ENCODE data around the gene EMX1. TPM values are rescaled to one million over a fixed set of nuclear protein-coding genes. Genes with fewer than 3 reads are reported as not detected.

Gene EMX1
- total and polyA plus RNA-seq, 2 of the 13 experiments (the other 11 are each of a cell fraction or from before 2014, with no cell fraction given) = 0.62 to 4.9 TPM

DNA sequence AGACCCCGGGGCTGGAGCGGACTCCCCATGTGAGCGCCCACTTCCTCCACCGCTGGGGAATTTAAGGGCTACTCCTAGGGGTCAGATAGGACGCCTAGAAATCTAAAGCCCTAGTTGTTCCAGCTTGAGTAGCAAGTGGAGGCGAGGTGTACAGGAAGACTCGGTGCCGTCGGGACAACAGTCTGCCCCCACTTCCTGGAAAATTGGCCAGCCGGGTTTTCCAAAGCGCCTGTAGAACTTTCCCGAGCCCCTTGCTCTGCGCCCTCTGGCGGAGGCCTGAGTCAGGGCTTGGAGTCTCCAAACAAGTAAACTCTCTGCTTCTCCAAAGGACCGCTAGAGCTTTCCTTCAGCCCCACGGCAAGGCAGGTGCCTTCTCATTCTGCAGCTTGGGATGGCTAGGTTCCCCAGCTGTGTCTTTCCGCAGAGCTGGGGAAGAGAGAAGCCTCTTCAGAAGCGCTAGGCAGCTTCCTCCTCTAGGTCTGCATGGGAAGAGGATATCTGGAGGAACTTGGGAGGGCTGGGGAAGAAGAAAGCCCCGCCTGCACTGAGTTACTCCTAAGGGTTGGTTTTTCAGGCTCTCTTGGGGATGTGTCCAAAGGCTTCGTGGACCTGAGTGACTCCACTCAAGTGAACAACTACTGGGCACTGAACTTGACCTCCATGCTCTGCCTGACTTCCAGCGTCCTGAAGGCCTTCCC lies 29.4 kb upstream of the EMX1 start (continued):
- TF ChIP-seq, protein P1, sequence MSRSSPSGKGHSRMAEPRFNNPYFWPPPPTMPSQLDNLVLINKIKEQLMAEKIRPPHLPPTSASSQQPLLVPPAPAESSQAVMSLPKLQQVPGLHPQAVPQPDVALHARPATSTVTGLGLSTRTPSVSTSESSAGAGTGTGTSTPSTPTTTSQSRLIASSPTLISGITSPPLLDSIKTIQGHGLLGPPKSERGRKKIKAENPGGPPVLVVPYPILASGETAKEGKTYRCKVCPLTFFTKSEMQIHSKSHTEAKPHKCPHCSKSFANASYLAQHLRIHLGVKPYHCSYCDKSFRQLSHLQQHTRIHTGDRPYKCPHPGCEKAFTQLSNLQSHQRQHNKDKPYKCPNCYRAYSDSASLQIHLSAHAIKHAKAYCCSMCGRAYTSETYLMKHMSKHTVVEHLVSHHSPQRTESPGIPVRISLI (CRISPR knock-in tag; IDR thresholded peaks at IDR 0.05; ENCODE audit: borderline replicate concordance) = no peak
- TF ChIP-seq DNMT3B (CRISPR knock-in tag; conservative IDR thresholded peaks at IDR 0.05) (peak; percentile 94), ZNF382 (CRISPR knock-in tag; IDR thresholded peaks at IDR 0.05; ENCODE audit: borderline replicate concordance) (no peak), CEBPB (IDR thresholded peaks at IDR 0.05; ENCODE audit: borderline replicate concordance, low read depth, low read length) (no peak), RFX1 (IDR thresholded peaks at IDR 0.05) (no peak), ZEB1 (IDR thresholded peaks at IDR 0.05; ENCODE audit: insufficient replicate concordance, low read depth) (peak; percentile 82), HIVEP1 (CRISPR knock-in tag; IDR thresholded peaks at IDR 0.05) (peak; percentile 77), GATAD2A (CRISPR knock-in tag; IDR thresholded peaks at IDR 0.05) (peak; percentile 86), ZNF180 (CRISPR knock-in tag; IDR thresholded peaks at IDR 0.05; ENCODE audit: borderline replicate concordance, low read depth) (no peak), ZNF430 (CRISPR knock-in tag; IDR thresholded peaks at IDR 0.05) (peak; percentile 20; the same call in 1 of the 2 replicates)
- TF ChIP-seq, protein P2, sequence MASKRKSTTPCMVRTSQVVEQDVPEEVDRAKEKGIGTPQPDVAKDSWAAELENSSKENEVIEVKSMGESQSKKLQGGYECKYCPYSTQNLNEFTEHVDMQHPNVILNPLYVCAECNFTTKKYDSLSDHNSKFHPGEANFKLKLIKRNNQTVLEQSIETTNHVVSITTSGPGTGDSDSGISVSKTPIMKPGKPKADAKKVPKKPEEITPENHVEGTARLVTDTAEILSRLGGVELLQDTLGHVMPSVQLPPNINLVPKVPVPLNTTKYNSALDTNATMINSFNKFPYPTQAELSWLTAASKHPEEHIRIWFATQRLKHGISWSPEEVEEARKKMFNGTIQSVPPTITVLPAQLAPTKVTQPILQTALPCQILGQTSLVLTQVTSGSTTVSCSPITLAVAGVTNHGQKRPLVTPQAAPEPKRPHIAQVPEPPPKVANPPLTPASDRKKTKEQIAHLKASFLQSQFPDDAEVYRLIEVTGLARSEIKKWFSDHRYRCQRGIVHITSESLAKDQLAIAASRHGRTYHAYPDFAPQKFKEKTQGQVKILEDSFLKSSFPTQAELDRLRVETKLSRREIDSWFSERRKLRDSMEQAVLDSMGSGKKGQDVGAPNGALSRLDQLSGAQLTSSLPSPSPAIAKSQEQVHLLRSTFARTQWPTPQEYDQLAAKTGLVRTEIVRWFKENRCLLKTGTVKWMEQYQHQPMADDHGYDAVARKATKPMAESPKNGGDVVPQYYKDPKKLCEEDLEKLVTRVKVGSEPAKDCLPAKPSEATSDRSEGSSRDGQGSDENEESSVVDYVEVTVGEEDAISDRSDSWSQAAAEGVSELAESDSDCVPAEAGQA (IDR thresholded peaks at IDR 0.05; ENCODE audit: low read depth) = peak; percentile 29
- TF ChIP-seq, protein P2 (CRISPR knock-in tag; IDR thresholded peaks at IDR 0.05; ENCODE audit: borderline replicate concordance) = no peak; the same call in 1 of the 2 replicates
- TF ChIP-seq, protein P3, sequence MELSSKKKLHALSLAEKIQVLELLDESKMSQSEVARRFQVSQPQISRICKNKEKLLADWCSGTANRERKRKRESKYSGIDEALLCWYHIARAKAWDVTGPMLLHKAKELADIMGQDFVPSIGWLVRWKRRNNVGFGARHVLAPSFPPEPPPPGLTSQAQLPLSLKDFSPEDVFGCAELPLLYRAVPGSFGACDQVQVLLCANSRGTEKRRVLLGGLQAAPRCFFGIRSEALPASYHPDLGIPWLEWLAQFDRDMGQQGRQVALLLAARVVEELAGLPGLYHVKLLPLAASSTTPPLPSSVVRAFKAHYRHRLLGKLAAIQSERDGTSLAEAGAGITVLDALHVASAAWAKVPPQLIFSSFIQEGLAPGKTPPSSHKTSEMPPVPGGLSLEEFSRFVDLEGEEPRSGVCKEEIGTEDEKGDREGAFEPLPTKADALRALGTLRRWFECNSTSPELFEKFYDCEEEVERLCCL (CRISPR knock-in tag; IDR thresholded peaks at IDR 0.05; ENCODE audit: borderline replicate concordance) = no peak
- TF ChIP-seq, protein P4, sequence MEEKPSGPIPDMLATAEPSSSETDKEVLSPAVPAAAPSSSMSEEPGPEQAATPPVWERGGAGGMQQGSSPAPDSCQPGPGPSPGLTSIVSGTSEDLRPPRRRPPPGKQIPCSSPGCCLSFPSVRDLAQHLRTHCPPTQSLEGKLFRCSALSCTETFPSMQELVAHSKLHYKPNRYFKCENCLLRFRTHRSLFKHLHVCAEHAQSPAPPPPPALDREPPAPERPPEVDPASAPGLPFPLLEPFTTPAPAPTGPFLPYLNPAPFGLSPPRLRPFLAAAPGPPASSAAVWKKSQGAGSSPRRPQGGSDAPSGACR (CRISPR knock-in tag; IDR thresholded peaks at IDR 0.05) = 0 out of 2 replicates have a peak, but pooled peaks have one; percentile 17
- TF ChIP-seq, protein P5, sequence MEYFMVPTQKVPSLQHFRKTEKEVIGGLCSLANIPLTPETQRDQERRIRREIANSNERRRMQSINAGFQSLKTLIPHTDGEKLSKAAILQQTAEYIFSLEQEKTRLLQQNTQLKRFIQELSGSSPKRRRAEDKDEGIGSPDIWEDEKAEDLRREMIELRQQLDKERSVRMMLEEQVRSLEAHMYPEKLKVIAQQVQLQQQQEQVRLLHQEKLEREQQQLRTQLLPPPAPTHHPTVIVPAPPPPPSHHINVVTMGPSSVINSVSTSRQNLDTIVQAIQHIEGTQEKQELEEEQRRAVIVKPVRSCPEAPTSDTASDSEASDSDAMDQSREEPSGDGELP (IDR thresholded peaks at IDR 0.05; ENCODE audit: borderline replicate concordance, low read depth) = peak; percentile 18; the same call in 1 of the 2 replicates
- TF ChIP-seq, protein P6, sequence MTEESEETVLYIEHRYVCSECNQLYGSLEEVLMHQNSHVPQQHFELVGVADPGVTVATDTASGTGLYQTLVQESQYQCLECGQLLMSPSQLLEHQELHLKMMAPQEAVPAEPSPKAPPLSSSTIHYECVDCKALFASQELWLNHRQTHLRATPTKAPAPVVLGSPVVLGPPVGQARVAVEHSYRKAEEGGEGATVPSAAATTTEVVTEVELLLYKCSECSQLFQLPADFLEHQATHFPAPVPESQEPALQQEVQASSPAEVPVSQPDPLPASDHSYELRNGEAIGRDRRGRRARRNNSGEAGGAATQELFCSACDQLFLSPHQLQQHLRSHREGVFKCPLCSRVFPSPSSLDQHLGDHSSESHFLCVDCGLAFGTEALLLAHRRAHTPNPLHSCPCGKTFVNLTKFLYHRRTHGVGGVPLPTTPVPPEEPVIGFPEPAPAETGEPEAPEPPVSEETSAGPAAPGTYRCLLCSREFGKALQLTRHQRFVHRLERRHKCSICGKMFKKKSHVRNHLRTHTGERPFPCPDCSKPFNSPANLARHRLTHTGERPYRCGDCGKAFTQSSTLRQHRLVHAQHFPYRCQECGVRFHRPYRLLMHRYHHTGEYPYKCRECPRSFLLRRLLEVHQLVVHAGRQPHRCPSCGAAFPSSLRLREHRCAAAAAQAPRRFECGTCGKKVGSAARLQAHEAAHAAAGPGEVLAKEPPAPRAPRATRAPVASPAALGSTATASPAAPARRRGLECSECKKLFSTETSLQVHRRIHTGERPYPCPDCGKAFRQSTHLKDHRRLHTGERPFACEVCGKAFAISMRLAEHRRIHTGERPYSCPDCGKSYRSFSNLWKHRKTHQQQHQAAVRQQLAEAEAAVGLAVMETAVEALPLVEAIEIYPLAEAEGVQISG (CRISPR knock-in tag; IDR thresholded peaks at IDR 0.05) = peak; percentile 6; the same call in 1 of the 2 replicates

All from HepG2 (cell line).